ENCODE measurements around the gene RS1. TPM values are rescaled to one million over a fixed set of nuclear protein-coding genes. Genes with fewer than 3 reads are reported as not detected.

Gene RS1
- total and polyA plus RNA-seq, 2 donors (not counting 3 experiments of a cell fraction or from before 2014, with no cell fraction given): not detected

- intact Hi-C loops (cut with micrococcal nuclease): no loop called here
- H3K4me1 ChIP-seq (ENCODE audit: control insufficient read depth, extremely low read depth, insufficient read depth, low read length): no peaks in the 10 kb centered on the region
- TF ChIP-seq FOS (IDR thresholded peaks at IDR 0.05; ENCODE audit: borderline replicate concordance, insufficient read depth, low read length) (no peak), POLR2A (IDR thresholded peaks at IDR 0.05; ENCODE audit: low read depth, low read length) (no peak), GATA2 (IDR thresholded peaks at IDR 0.05; ENCODE audit: insufficient read depth, insufficient read length, low read depth, low read length) (no peak), CTCF (IDR thresholded peaks at IDR 0.05; ENCODE audit: extremely low read depth in 1 of 2, insufficient read depth in 1 of 2, low read depth in 1 of 2, low read length in 2 of 2) (no peak), MAX (IDR thresholded peaks at IDR 0.05; ENCODE audit: insufficient read depth, insufficient read length) (no peak), POLR2AphosphoS5 (IDR thresholded peaks at IDR 0.05; ENCODE audit: insufficient read depth, low read depth, low read length) (no peak), JUN (IDR thresholded peaks at IDR 0.05; ENCODE audit: borderline replicate concordance, insufficient read depth, insufficient read length, low read depth) (no peak)
- H3K36me3 ChIP-seq (ENCODE audit: control insufficient read depth in 2 of 2, extremely low read depth in 1 of 2, insufficient read depth in 2 of 2, low read length in 2 of 2): no peaks in the 10 kb centered on the region
- no peak overlapping the region for H3K9ac ChIP-seq (replicated peaks; ENCODE audit: extremely low read depth, insufficient read depth, low read length)
- H3K4me2 ChIP-seq (ENCODE audit: insufficient read depth, low read length): no peak overlapping the region
- no peaks in the 10 kb centered on the region for H4K20me1 ChIP-seq (replicated peaks; ENCODE audit: control insufficient read depth, extremely low read depth, insufficient read depth, low read length)
- H3K79me2 ChIP-seq (ENCODE audit: control insufficient read depth, insufficient read depth, low read length): no peaks in the 10 kb centered on the region
- POLR2A ChIA-PET: no interaction called here
- no peak overlapping the region for H3K27ac ChIP-seq (ENCODE audit: insufficient read depth, low read depth, low read length)
- FAIRE-seq (no peak), DNase-seq (ENCODE audit: low read depth, low spot score) (no peak)
- no peak overlapping the region for H2AFZ ChIP-seq (ENCODE audit: low read depth, low read length)
- H3K27me3 ChIP-seq (ENCODE audit: control insufficient read depth in 2 of 2, insufficient read depth in 2 of 2, low read length in 2 of 2): no peaks in the 10 kb centered on the region
- no peaks in the 10 kb centered on the region for H3K9me3 ChIP-seq (replicated peaks; ENCODE audit: control insufficient read depth, insufficient read depth, low read length)
- H3K9me1 ChIP-seq (replicated peaks; ENCODE audit: control insufficient read depth, extremely low read depth, insufficient read depth, low read length): no peaks in the 10 kb centered on the region
- dilution Hi-C loops (cut with MboI; ENCODE audit: extremely low pct_ligation_motif_present, low sequenced_read_pairs): no loop called here
- BruUV-seq (replicated peaks): no TSS peak
- CTCF ChIA-PET: no interaction called here
- H3K4me3 ChIP-seq (replicated peaks in 1 of 3; ENCODE audit: insufficient read depth in 1 of 3, low read depth in 1 of 3, low read length in 3 of 3): no peak overlapping the region
Measured at GRCh38 chrX:18652636-18653035, 19.3 kb downstream of the RS1 start.

Data from endothelial cell of umbilical vein (primary cell).